ENCODE results near the gene RP9. TPM values are rescaled to one million over a fixed set of nuclear protein-coding genes. Genes with fewer than 3 reads are reported as not detected.
"Not testable (repeated sequence)": the region's sequence is repeated elsewhere in the genome, so short reads cannot be mapped to it uniquely, and the experiment has no call there.

RP9 gene
- total RNA-seq, 4 donors from 2014 or later, result 7.3 to 25.6 (median 13.7) TPM

GRCh38 chr7:33107136-33108066 lies 1.8 kb downstream of the RP9 start:
- Histone ChIP-seq H3K27me3 (no peaks in the 10 kb centered on the region), H3K36me3 (peaks cover 0 to 14% (median 0%) of the 10 kb centered on the region in 3 donors), H3K9me3 (no peaks in the 10 kb centered on the region), H3K27ac (peak overlapping the region in 1 of 4 donors; percentile 88), H3K4me3 (peak overlapping the region in 1 of 4 donors; percentile 100), H3K4me1 (peaks cover 0 to 24% (median 7%) of the 10 kb centered on the region in 4 donors)
- TF ChIP-seq, protein P1, sequence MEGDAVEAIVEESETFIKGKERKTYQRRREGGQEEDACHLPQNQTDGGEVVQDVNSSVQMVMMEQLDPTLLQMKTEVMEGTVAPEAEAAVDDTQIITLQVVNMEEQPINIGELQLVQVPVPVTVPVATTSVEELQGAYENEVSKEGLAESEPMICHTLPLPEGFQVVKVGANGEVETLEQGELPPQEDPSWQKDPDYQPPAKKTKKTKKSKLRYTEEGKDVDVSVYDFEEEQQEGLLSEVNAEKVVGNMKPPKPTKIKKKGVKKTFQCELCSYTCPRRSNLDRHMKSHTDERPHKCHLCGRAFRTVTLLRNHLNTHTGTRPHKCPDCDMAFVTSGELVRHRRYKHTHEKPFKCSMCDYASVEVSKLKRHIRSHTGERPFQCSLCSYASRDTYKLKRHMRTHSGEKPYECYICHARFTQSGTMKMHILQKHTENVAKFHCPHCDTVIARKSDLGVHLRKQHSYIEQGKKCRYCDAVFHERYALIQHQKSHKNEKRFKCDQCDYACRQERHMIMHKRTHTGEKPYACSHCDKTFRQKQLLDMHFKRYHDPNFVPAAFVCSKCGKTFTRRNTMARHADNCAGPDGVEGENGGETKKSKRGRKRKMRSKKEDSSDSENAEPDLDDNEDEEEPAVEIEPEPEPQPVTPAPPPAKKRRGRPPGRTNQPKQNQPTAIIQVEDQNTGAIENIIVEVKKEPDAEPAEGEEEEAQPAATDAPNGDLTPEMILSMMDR (IDR thresholded peaks at IDR 0.05), result peak in 5 of 6 experiments; percentile 7 to 54 (median 17)
- no peak for TF ChIP-seq POLR2A (IDR thresholded peaks at IDR 0.05)
- DNase-seq, result peak in 2 of 3 donors; percentile 51 to 78

DNA sequence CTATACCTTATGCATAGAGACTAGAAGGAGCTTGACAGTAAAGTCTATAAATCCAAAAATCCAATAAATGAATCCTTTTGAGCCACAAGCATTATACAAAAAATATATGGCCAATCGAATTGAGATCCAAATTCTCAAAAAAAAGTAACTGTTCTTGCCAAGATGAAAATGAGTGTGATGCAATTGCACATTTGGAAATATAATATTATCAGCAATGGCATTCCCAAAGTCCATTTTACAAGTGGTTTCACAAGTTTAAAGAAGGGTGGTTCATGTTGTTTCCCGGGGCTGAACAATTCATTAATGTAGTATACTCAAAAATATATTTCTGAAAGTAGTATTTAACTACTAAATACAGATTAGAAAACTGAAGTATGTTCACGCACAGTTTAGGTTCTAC lies 7.3 kb downstream of the RP9 start:
- Histone ChIP-seq H3K9me3 (no peaks in the 10 kb centered on the region), H3K27ac (no peak overlapping the region), H3K27me3 (no peaks in the 10 kb centered on the region), H3K36me3 (peaks cover 0 to 56% (median 0%) of the 10 kb centered on the region in 3 donors), H3K4me3 (no peak overlapping the region), H3K4me1 (peaks cover 0 to 9% (median 1%) of the 10 kb centered on the region in 4 donors)
- no peak for DNase-seq
- no peak for TF ChIP-seq POLR2A (IDR thresholded peaks at IDR 0.05)
- TF ChIP-seq, protein P1 (IDR thresholded peaks at IDR 0.05), result no peak

DNA sequence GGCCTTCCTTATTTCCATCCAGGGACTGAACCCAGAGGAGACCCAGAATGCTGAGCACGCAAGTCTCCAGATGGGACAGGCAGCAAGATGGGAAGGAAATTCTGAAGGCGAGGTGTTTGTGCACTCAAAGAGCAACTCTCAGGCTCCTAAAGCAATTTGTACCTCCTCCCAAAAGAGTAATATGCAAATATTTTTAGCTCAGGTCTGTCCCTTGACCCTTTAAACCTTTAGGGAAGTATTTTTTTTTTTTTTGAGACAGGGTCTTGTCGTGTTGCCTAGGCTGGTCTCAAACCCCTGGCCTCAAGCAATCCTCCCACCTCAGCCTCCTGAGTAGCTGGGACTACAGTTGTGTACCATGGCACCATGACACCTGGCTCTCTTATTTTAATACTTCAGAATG lies 8.4 kb downstream of the RP9 start:
- DNase-seq, result no peak
- no peak overlapping the region for H3K4me3 ChIP-seq
- H3K27me3 ChIP-seq, result no peaks in the 10 kb centered on the region
- H3K27ac ChIP-seq, result peak overlapping the region in 1 of 4 donors; percentile 70
- TF ChIP-seq POLR2A (IDR thresholded peaks at IDR 0.05), result no peak
- TF ChIP-seq, protein P1 (IDR thresholded peaks at IDR 0.05), result no peak
- H3K36me3 ChIP-seq, result peaks cover 0 to 68% (median 0%) of the 10 kb centered on the region in 3 donors
- no peaks in the 10 kb centered on the region for H3K9me3 ChIP-seq
- H3K4me1 ChIP-seq, result peaks cover 0 to 9% (median 0%) of the 10 kb centered on the region in 4 donors

DNA sequence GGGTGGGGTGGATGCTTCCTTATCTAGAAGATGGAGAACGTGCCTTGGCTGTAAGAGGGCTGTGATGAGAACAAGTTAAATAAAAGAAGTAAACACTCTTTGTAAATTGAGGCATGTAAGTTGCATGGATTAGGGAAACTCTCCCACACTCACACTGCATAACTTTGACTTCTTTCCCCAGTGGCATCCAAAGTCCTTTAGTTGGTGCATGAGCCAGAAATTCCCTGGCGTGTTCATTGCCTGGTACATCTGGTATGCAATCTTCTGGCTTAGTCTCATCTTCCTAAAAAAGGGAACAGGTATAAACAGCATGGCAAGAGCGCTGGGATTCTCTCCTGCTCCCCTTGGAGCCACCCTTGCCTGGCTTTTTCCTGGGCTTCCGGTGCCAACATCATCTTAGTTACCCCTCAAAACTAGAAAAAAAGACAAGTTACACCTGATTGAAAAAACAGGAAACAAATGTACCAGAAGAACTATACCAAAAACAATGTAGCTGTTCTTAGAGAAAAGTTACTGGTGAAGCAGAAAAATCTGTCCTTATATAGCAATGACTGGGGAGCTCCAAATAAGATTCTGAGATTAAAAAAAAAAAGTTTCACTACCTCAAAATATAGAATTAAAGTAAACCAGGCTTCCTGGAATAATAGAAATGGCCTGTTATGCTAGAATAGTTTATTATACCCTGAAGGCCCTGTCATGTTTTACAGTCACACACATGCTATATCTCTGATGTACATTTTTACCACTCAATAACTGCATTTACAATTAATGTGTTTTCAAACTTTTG lies 9.9 kb downstream of the RP9 start:
- no peaks in the 10 kb centered on the region for H3K9me3 ChIP-seq
- H3K27ac ChIP-seq, result peak overlapping the region in 2 of 4 donors; percentile 11 to 70
- DNase-seq, result no peak
- no peak for TF ChIP-seq POLR2A (IDR thresholded peaks at IDR 0.05)
- TF ChIP-seq, protein P1 (IDR thresholded peaks at IDR 0.05), result no peak
- H3K27me3 ChIP-seq, result no peaks in the 10 kb centered on the region
- peaks cover 0 to 9% (median 0%) of the 10 kb centered on the region in 4 donors for H3K4me1 ChIP-seq
- H3K4me3 ChIP-seq, result no peak overlapping the region
- H3K36me3 ChIP-seq, result peaks cover 0 to 79% (median 0%) of the 10 kb centered on the region in 3 donors

DNA sequence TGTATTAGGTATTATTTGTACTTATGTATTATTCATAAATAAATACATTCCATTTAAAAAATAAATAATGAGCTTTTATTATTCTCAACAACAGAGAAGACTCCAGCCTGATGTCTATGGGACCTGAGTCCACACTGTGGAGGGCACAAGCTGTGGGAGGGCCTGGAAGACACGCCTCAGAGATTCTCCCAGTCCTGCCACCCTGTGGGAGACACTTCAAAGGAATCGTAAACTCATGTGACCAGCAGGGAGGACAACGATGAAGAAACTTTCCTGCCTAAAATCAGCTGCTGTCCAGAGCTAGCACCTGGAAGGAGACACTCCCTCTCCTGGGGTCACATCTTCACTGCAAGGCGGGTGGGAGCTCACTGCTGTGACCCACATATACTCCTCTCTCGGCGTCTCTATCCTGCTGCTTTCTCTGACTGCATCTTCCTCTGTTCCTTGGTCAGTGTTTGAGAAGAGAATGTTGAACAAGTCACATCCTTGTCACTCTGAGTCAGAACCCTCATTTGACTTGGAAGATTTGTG lies 14.4 kb downstream of the RP9 start:
- H3K36me3 ChIP-seq, result peaks cover 0 to 57% (median 0%) of the 10 kb centered on the region in 3 donors
- H3K4me1 ChIP-seq, H3K27ac ChIP-seq, H3K9me3 ChIP-seq, H3K4me3 ChIP-seq, DNase-seq, H3K27me3 ChIP-seq: not testable (repeated sequence)

All from Peyer's patch (tissue), 4 donors.